ENCODE results near the gene SCAMP1. TPM values are rescaled to one million over a fixed set of nuclear protein-coding genes. Genes with fewer than 3 reads are reported as not detected.

The SCAMP1 gene
- polyA plus RNA-seq, 3 donors, result 5.4 to 52.4 (median 47.8) TPM

DNA sequence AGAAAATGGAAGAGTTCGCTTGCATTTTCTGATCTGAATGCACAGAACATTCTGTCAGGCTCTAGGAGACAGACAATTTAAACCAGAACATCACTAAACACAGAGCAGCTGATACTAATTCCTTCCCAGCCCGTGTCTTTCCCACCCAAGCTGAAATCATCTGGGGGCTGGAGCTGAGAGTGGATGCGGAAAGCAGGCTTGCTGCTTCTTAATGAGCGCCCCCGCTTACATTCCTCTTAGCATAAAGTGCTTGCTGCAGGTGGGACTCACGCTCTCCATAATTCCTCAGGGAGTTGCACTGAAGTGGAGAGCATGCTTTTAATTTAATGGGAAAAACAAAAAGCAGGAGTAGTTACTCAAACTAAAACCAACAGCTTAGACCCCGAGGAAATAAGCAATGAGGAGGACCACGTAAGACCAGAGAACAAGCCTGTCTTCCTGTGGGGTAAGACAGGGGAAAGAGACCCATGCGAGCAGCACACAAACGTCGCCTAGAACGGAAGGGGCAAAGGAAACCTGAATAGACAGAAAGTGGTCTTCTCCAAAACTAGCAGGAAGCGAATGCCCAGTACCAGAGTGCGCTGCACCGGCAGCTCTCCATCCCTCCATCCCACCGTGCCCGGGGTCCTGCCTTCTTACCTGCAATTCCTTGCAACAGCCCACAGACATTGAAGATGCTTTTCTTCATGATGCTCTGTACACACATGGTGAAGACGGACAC, 148.9 kb downstream of the SCAMP1 start:
- intact Hi-C loops (cut with micrococcal nuclease), result no loop called here
- peaks cover 63 to 70% of the 10 kb centered on the region in 2 donors for H3K4me1 ChIP-seq (ENCODE audit: control insufficient read depth in 1 of 2, insufficient read depth in 2 of 2, low read length in 2 of 2)
- Mint-ChIP-seq H3K36me3 (peaks cover 31 to 44% of the 10 kb centered on the region in 2 donors), H3K27ac (peak overlapping the region; percentile 68 to 95 (median 87)), H3K9me3 (peaks cover 0 to 10% (median 4%) of the 10 kb centered on the region in 7 donors), H3K27me3 (ENCODE audit: low read depth in 3 of 3) (peaks cover 0 to 3% (median 2%) of the 10 kb centered on the region in 3 donors), H3K4me3 (peak overlapping the region; percentile 97 to 99), H3K4me1 (peaks cover 79% of the 10 kb centered on the region)
- peak overlapping the region in 1 of 2 donors; percentile 88 for H3K27ac ChIP-seq (ENCODE audit: low read depth in 1 of 2, low read length in 2 of 2)
- no peaks in the 10 kb centered on the region for H3K27me3 ChIP-seq (ENCODE audit: control insufficient read depth in 2 of 2, insufficient read depth in 2 of 2, low read length in 2 of 2)
- DNase-seq, result no peak
- H3K79me2 ChIP-seq (ENCODE audit: insufficient read depth, low read length), result peaks cover 33% of the 10 kb centered on the region
- WGBS (ENCODE audit: insufficient coverage), result 0% methylated on average over 10 of the region's 18 CpGs
- H3K9ac ChIP-seq (ENCODE audit: insufficient read depth, low read length, poor library complexity, severe bottlenecking), result peak overlapping the region; percentile 78
- H3K9me3 ChIP-seq (replicated peaks in 1 of 2; ENCODE audit: control insufficient read depth in 1 of 2, insufficient read depth in 1 of 2, low read length in 2 of 2), result no peaks in the 10 kb centered on the region
- TF ChIP-seq, protein P1, sequence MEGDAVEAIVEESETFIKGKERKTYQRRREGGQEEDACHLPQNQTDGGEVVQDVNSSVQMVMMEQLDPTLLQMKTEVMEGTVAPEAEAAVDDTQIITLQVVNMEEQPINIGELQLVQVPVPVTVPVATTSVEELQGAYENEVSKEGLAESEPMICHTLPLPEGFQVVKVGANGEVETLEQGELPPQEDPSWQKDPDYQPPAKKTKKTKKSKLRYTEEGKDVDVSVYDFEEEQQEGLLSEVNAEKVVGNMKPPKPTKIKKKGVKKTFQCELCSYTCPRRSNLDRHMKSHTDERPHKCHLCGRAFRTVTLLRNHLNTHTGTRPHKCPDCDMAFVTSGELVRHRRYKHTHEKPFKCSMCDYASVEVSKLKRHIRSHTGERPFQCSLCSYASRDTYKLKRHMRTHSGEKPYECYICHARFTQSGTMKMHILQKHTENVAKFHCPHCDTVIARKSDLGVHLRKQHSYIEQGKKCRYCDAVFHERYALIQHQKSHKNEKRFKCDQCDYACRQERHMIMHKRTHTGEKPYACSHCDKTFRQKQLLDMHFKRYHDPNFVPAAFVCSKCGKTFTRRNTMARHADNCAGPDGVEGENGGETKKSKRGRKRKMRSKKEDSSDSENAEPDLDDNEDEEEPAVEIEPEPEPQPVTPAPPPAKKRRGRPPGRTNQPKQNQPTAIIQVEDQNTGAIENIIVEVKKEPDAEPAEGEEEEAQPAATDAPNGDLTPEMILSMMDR (IDR thresholded peaks at IDR 0.05), result no peak
- H4K20me1 ChIP-seq (ENCODE audit: insufficient read depth, low read length), result peaks cover 16% of the 10 kb centered on the region
- H2AFZ ChIP-seq (ENCODE audit: insufficient read depth, low read depth, low read length, poor library complexity, severe bottlenecking), result peak overlapping the region; percentile 87
- peak overlapping the region; percentile 54 to 86 (median 70) for H3K4me3 ChIP-seq (replicated peaks in 1 of 3; ENCODE audit: low read depth in 2 of 3, low read length in 3 of 3)
- peaks cover 0 to 10% of the 10 kb centered on the region in 2 donors for H3K36me3 ChIP-seq (replicated peaks in 1 of 2; ENCODE audit: control insufficient read depth in 1 of 2, insufficient read depth in 2 of 2, low read length in 2 of 2)
- peak overlapping the region; percentile 93 for H3K4me2 ChIP-seq (replicated peaks; ENCODE audit: extremely low read depth, low read length, poor library complexity, severe bottlenecking)

DNA sequence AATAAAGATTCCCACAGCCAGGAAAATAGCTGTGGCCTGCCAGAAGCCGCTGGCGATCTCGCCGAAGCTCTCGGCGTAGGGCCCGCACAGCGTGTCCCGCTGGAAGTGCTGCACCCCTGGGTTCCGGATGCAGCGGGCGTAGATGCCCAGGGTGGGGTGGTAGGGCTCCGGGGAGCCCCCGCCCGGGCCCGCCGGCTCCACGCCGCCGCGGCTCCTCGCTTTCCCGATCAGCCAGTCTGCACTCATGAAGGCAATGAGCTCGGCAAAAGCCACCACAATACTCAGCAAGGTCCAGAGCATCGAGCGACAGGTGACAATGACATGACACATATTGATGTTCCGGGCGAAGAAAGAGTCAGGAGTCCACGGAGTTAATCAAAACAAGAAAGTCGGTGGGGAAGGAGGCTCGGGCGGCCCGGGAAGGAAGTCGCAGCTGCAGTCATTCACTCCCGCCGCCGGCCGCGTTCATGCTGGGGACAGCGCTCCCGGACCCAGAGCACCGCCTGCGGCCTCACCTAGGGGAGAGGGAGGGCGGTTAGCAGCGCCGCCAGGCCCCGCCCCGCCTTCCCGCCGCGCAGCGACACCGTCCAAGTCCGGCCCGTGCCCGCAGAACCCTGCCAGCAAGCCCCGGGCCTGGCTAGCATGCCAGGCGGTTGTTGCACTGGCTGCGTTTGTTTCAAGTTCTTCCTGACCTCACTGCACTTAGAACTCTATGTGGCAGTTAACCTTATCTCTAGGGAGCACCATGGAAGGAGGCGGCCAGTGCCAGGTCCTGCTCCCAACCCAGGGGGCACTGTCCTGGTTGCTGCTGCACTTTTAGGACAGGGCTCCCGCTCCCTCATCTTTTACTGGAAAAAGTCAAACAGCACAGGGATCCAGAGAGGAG, 149.7 kb downstream of the SCAMP1 start:
- DNase-seq, result peak; percentile 44 to 49 (median 47)
- peaks cover 0 to 4% of the 10 kb centered on the region in 2 donors for H3K36me3 ChIP-seq (replicated peaks in 1 of 2; ENCODE audit: control insufficient read depth in 1 of 2, insufficient read depth in 2 of 2, low read length in 2 of 2)
- H3K36me3 Mint-ChIP-seq, result peaks cover 24 to 45% of the 10 kb centered on the region in 2 donors
- TF ChIP-seq, protein P1 (IDR thresholded peaks at IDR 0.05), result no peak
- WGBS (ENCODE audit: insufficient coverage), result under 1% methylated on average over 60 of the region's 61 CpGs
- H3K79me2 ChIP-seq (ENCODE audit: insufficient read depth, low read length), result peaks cover 25% of the 10 kb centered on the region
- no peaks in the 10 kb centered on the region for H3K27me3 ChIP-seq (ENCODE audit: control insufficient read depth in 2 of 2, insufficient read depth in 2 of 2, low read length in 2 of 2)
- H3K4me2 ChIP-seq (replicated peaks; ENCODE audit: extremely low read depth, low read length, poor library complexity, severe bottlenecking), result peak overlapping the region; percentile 93
- peak overlapping the region; percentile 78 for H3K9ac ChIP-seq (ENCODE audit: insufficient read depth, low read length, poor library complexity, severe bottlenecking)
- peaks cover 74% of the 10 kb centered on the region for H3K4me1 Mint-ChIP-seq
- peak overlapping the region; percentile 97 to 99 for H3K4me3 Mint-ChIP-seq
- H3K27ac ChIP-seq (ENCODE audit: low read depth in 1 of 2, low read length in 2 of 2), result peak overlapping the region; percentile 57 to 88
- H3K9me3 ChIP-seq (replicated peaks in 1 of 2; ENCODE audit: control insufficient read depth in 1 of 2, insufficient read depth in 1 of 2, low read length in 2 of 2), result no peaks in the 10 kb centered on the region
- peak overlapping the region; percentile 87 for H2AFZ ChIP-seq (ENCODE audit: insufficient read depth, low read depth, low read length, poor library complexity, severe bottlenecking)
- H4K20me1 ChIP-seq (ENCODE audit: insufficient read depth, low read length), result peaks cover 10% of the 10 kb centered on the region
- H3K9me3 Mint-ChIP-seq, result peaks cover 0 to 10% (median 4%) of the 10 kb centered on the region in 7 donors
- H3K27me3 Mint-ChIP-seq (ENCODE audit: low read depth in 3 of 3), result peaks cover 0 to 3% (median 2%) of the 10 kb centered on the region in 3 donors
- peak overlapping the region; percentile 92 to 96 (median 93) for H3K27ac Mint-ChIP-seq
- intact Hi-C loops (cut with micrococcal nuclease), result loop anchor here in 1 of 2 donors (2.0 kb wide), 1 partner anchor 19 kb away; no protein-coding TSS in a partner anchor
- H3K4me3 ChIP-seq (replicated peaks in 1 of 3; ENCODE audit: low read depth in 2 of 3, low read length in 3 of 3), result peak overlapping the region; percentile 54 to 86 (median 70)
- H3K4me1 ChIP-seq (ENCODE audit: control insufficient read depth in 1 of 2, insufficient read depth in 2 of 2, low read length in 2 of 2), result peaks cover 63 to 70% of the 10 kb centered on the region in 2 donors

All from CD14-positive monocyte (primary cell).